IPS DF 4.7 (cell line): ENCODE results near the gene PLD4.
"Not testable (repeated sequence)": the region's sequence is repeated elsewhere in the genome, so short reads cannot be mapped to it uniquely, and the experiment has no call there.

Experiments
- DNase-seq: peaks from one replicate; pipeline ENCODE4 v3.0.0-alpha.2; 2013; ENCODE audit warnings: low spot score; ENCODE audit errors: extremely low read depth

PLD4 gene

GRCh38 chr14:104885973-104886689 lies 38.5 kb upstream of the PLD4 start:
- DNase-seq, result no peak

GRCh38 chr14:104886690-104887622 lies 37.7 kb upstream of the PLD4 start:
- DNase-seq, result no peak

GRCh38 chr14:104887623-104888488 lies 36.8 kb upstream of the PLD4 start:
- no peak for DNase-seq

DNA sequence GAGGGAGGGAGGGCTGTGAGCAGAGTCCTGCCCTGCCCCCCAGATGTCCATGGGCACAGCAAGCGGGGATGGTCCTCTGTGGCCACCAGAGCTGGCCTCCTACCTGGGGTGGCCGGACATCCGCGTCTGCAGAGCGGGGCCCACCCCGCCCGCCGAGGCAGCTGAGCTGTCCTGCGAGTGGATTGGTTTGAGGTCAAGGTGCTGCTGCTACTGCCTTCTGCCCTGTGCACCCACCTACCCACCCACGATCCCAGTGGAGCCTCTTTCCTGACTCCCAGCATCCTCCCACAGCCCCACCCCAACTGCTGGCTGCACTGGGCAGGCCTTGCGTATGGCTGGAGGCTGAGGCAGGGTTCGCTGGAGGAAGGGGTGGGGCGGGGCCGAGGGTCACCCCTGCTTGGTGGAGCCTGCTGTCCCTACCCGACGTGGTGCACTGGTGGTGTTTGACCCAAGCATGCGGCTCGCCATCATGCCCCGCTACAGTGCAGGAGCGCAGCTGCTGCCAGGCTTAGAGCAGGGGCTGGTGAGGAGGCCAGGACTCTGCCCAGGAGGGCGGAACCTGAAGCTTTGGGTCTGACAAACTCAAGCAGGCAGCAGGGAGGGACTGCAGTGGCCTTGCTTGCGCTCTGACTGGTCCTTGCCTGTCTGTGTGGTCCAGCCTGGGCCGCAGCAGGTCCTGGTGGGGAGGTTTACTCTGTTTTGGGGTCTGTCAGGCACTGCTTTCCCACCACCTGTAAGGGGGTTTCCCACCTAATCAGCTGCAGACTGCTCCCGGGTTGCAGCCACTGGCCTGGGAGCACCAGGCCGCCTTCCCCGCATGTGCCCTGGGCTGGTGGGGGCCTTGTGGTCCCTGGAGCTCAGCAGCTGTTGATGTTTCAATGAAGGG lies 35.9 kb upstream of the PLD4 start:
- no peak for DNase-seq

DNA sequence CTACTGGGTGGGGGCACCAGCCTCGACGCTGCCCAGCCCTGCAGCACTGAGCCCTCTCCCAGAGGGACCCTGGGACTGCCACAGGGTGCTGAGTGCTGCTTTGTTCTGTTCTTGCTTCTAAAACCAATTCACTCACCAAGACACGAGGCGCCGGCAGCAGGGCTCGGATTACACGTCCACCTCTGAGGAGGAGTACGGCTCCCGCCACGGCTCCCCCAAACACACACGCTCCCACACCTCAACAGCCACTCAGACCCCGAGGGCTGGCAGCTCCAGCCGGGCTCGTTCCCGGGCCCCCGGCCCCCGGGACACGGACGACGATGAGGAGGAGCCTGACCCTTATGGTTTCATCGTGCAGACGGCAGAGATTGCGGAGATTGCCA lies 35.3 kb upstream of the PLD4 start:
- no peak for DNase-seq

GRCh38 chr14:104890292-104890691 lies 34.4 kb upstream of the PLD4 start:
- DNase-seq, result not testable (repeated sequence)

DNA sequence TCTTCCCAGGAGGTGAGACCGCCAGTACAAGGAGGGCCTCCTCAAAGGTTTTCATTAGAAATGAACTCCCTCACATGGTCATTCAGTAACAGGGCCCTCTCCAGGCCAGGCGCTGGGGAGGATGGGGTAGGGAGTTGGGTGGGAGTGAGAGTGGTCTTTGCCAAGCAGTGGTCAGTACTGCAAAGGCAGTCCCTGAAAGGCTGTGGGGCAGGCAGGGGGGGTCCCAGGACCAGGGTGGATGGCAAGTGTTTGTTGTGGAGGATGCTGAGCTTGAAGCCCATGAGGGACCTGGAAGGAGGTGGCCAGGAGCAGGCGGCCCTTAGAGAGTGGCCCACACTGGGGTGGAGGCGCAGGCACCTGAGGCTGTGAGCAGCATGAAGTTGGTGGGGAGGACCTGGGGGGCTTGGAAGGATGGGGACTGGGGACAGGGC lies 33.5 kb upstream of the PLD4 start:
- DNase-seq, result no peak

- no peak for DNase-seq
Measured at GRCh38 chr14:104891664-104892530, 32.8 kb upstream of the PLD4 start.

- DNase-seq, result no peak
Measured at GRCh38 chr14:104892531-104893434, 31.9 kb upstream of the PLD4 start.

- no peak for DNase-seq
Measured at GRCh38 chr14:104893435-104894207, 31.1 kb upstream of the PLD4 start.

DNA sequence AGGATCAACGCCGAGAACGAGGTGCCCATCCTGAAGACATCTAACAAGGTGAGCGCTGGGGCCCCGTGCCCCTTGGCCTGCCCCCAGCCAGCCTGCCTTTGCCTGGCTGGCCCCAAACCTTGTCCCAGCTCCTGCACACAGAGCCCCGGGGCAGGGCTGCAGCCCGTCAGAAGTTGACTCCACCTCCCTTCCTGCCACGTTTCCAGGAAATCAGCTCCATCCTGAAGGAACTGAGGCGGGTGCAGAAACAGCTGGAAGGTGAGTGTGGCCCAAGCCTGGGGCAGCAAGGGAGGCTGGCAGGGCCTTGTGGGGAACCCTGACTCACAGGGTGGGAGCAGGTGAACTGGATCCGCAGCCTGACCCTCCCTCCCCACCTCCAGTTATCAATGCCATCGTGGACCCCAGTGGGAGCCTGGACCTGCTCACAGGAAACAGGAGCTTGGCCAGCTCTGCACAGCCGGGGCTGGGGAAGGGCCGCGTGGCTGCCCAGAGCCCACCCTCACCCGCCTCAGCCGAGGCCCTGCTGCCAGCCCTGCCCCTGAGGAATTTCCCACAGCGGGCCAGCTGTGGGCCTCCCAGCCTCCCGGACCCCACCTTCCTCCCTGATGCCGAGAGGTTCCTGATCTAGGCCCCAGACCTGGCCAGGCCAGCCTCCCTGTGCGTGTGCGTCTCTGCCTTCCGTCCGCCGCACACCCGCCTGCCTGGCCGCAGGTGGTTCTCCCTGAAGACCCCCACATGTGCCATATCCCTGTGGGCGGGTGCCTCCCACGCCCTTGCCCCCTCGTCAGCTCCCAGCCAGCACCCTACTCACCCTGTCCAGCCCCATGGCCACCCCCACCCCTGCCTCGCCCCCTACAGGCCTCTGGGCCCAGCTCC lies 30.1 kb upstream of the PLD4 start:
- DNase-seq, result no peak

DNA sequence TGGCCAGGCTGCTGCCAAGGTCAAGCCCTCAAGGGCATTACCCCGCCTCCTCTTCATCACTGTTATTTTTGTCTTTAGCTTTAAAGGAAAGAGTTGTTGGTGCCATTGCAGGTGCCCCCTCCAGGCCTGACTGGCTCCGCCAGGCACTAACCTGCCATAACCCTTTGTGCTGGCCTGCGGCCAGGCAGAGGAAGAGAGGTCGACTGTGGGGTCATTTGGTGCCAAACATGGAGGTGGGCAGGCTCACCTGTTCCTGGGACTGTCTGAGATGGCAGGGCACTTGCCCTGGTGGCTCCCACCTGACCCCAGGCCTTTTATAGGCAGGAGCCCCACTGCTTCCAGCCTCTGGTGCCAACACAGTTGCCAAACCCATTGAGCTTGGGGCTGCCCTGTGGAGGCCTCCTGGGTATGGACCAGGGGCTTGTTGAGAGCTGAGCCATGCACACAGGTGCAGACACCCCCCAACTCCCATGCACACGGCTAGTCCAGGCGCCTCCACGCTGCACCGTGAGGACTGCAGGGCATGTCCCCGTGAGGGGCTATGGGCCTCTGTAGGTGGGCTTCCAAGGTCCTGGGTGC lies 29.4 kb upstream of the PLD4 start:
- DNase-seq, result no peak

DNA sequence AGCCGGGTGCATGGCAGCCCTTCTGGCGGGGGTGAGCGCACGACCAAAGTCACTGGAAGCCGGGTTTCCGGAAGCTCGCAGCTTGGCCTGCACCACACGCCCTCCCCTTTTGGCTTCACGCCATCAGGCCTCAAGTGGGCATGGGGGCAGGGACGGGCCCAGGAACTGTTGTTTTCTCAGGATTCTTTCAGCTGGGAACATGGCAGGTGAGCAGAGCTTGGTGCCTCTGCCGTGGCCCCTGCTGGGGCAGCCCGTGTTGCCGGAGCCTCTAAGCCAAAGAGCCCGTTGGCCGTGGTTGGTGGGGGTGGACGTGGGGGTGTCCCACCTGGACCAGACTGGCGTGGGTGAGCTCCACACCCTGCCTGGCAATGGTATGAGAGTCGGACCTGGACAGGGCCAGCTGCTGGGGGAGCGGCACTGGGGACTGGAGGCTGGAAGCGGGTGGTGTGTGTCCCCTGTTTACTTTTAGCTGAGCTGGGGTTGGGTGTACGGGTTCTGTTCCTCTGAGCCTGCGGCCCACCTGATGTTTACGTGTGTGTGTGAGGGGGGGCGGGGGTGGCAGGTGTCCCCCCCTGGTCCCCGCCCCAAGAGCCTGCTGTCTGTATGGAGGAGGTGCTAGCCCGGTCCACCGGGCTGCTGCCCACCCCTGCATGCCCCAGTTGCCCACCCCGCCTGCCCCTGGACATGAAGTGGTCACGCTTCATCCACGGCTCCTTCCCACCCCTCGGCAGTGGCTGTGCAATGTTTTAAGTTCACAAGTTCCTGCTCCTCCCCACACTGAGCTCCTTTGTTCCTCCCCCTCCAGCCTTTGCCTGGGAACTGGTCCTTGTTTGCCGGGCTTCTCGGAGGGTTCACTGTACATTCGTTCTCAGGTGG lies 28.7 kb upstream of the PLD4 start:
- no peak for DNase-seq

GRCh38 chr14:104897330-104898194 lies 27.1 kb upstream of the PLD4 start:
- DNase-seq, result no peak

DNA sequence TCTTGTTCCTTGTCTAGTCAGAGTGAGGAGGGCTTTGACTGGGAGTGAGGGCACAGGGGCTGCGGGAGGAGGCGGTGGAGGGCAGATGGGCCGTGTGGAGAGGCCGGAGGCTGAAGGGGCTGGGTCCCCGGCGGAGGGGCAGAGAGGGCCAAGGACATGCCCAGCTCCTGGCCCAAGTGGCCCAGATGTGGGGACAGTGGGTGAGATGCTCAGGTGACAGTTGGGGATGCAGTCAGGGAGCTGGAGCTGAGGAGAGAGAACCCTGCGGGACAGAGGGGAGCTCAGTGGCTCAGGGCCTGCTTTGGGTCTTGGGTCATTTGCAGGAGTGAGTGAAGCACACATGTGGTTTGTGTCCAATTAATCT lies 26.5 kb upstream of the PLD4 start:
- no peak for DNase-seq
